B cell (primary cell): ENCODE measurements around the gene ZNF138. TPM values are rescaled to one million over a fixed set of nuclear protein-coding genes. Genes with fewer than 3 reads are reported as not detected.

Source experiments
- ATAC-seq: fragments of 200-7000 bp; cut with Tn5 transposase; one replicate; pipeline ENCODE4 v1.10.0; 2021; ENCODE audit warnings: low read depth, mild to moderate bottlenecking, moderate number of reproducible peaks, moderate library complexity
- CTCF ChIA-PET: fragments of 350-600 bp; sonication (Branson Sonifier 250); formaldehyde crosslinking; loops from one replicate; lab custom pipeline; 2021; ENCODE audit warnings: antibody characterized with exemption, inconsistent platforms; lab: Charles Lee
- POLR2A ChIA-PET: fragments of 350-600 bp; sonication (Branson Sonifier 250); formaldehyde crosslinking; loops from one replicate; lab custom pipeline; 2021; ENCODE audit warnings: antibody characterized with exemption; lab: Charles Lee
- DNase-seq: peaks from one replicate; pipeline ENCODE4 v3.0.0; 2013
- H2AFZ ChIP-seq: 2 replicates; pipeline ENCODE4 v1.6.1; 2012; ENCODE audit warnings: mild to moderate bottlenecking, low read depth, low read length; ENCODE audit not compliant: insufficient read depth, poor library complexity, severe bottlenecking
- H3K27ac ChIP-seq, 2 donors: 1 replicate in 1 of 2; 2 replicates in 1 of 2; pipeline ENCODE4 v1.5.1; 2012 to 2013; ENCODE audit warnings: low read length in 2 of 2, mild to moderate bottlenecking in 2 of 2, moderate library complexity in 1 of 2
- H3K27me3 ChIP-seq, 4 experiments: fragments of 200-600 bp in 1 of 4; sonication (generic) in 1 of 4; replicated peaks in 1 of 4; 1 replicate in 2 of 4; 2 replicates in 2 of 4; pipeline versions ENCODE4 v1.6.1 to v1.7.0; 2013 to 2016; ENCODE audit warnings: low read length in 3 of 4, mild to moderate bottlenecking in 2 of 4, mixed read lengths in 1 of 4, moderate library complexity in 1 of 4; ENCODE audit not compliant: insufficient read depth in 4 of 4, control insufficient read depth in 3 of 4; ENCODE audit errors: control extremely low read depth in 1 of 4
- H3K36me3 ChIP-seq, 2 experiments: replicated peaks in 1 of 2; 1 replicate in 1 of 2; 2 replicates in 1 of 2; pipeline versions ENCODE4 v1.6.1 to v1.7.1; 2013; ENCODE audit warnings: low read length in 1 of 2; ENCODE audit not compliant: insufficient read depth in 2 of 2, control insufficient read depth in 1 of 2; ENCODE audit errors: control extremely low read depth in 1 of 2, extremely low read depth in 1 of 2
- H3K4me1 ChIP-seq, 2 donors: fragments of 200-600 bp in 1 of 2; sonication (generic) in 1 of 2; 1 replicate in 1 of 2; 2 replicates in 1 of 2; pipeline versions ENCODE4 v1.5.1 to v1.6.1; 2013 to 2017; ENCODE audit warnings: low read length in 2 of 2; ENCODE audit not compliant: control insufficient read depth in 2 of 2, insufficient read depth in 2 of 2
- H3K4me2 ChIP-seq: replicated peaks from 2 replicates; pipeline ENCODE3; 2012; ENCODE audit warnings: mild to moderate bottlenecking, low read depth, low read length; ENCODE audit not compliant: poor library complexity, severe bottlenecking
- H3K4me3 ChIP-seq, 5 experiments: fragments of 200-600 bp in 1 of 5; sonication (generic) in 1 of 5; 1 replicate in 3 of 5; 2 replicates in 2 of 5; pipeline versions ENCODE4 v1.5.1 to v1.7.0; 2011 to 2016; ENCODE audit warnings: low read length in 4 of 5, mild to moderate bottlenecking in 4 of 5, low read depth in 2 of 5, control low read depth in 1 of 5, moderate library complexity in 1 of 5; ENCODE audit not compliant: insufficient read depth in 1 of 5; ENCODE audit errors: control extremely low read depth in 1 of 5, extremely low read depth in 1 of 5
- H3K79me2 ChIP-seq: fragments of 200-600 bp; sonication (generic); one replicate; pipeline ENCODE4 v1.6.0; 2016; ENCODE audit warnings: low read length; ENCODE audit not compliant: control insufficient read depth, insufficient read depth
- H3K9ac ChIP-seq: fragments of 200-600 bp; sonication (generic); 2 replicates; pipeline ENCODE4 v1.6.1; 2017; ENCODE audit warnings: mild to moderate bottlenecking, low read length, moderate library complexity
- H3K9me3 ChIP-seq, 3 donors: one replicate each; pipeline versions ENCODE4 v1.6.1 to v1.7.1; 2013; ENCODE audit warnings: low read length in 2 of 3; ENCODE audit not compliant: control insufficient read depth in 2 of 3, insufficient read depth in 1 of 3; ENCODE audit errors: control extremely low read depth in 1 of 3
- H4K20me1 ChIP-seq: 2 replicates; pipeline ENCODE4 v1.6.0; 2012; ENCODE audit warnings: mild to moderate bottlenecking, low read length; ENCODE audit not compliant: insufficient read depth, control insufficient read depth, poor library complexity, severe bottlenecking
- H3K27ac Mint-ChIP-seq: one replicate; pipeline ENCODE4 v1.8.0; 2021; ENCODE audit warnings: mixed read lengths
- H3K27me3 Mint-ChIP-seq: one replicate; pipeline ENCODE4 v1.8.0; 2021; ENCODE audit warnings: mixed read lengths
- H3K4me1 Mint-ChIP-seq: one replicate; pipeline ENCODE4 v1.8.0; 2021; ENCODE audit warnings: mixed read lengths
- H3K4me3 Mint-ChIP-seq: one replicate; pipeline ENCODE4 v1.8.0; 2021; ENCODE audit warnings: mixed read lengths
- H3K9me3 Mint-ChIP-seq: one replicate; pipeline ENCODE4 v1.8.0; 2022; ENCODE audit warnings: mixed read lengths; ENCODE audit not compliant: insufficient read depth
- EZH2 ChIP-seq: IDR thresholded peaks from 2 replicates; pipeline ENCODE4 v1.6.1; 2012; ENCODE audit warnings: borderline replicate concordance, low read depth, mild to moderate bottlenecking, moderate library complexity, low read length; ENCODE audit not compliant: insufficient read depth, poor library complexity, severe bottlenecking
- WGBS: methylation state at CpG from one replicate; pipeline ENCODE4 v1.1.5; 2013; ENCODE audit warnings: missing lambda C conversion rate; ENCODE audit not compliant: insufficient coverage; 5-methylcytosine and 5-hydroxymethylcytosine counted together
- intact Hi-C: fragments of 100-400 bp; cut with micrococcal nuclease; formaldehyde crosslinking; loops from one replicate; pipeline ENCODE4 v1.10.0; 2022
- polyA plus RNA-seq: library from polyadenylated mRNA; depleted of rRNA; stranded (reverse); fragments of >200 nt; gene quantifications from 2 replicates; pipeline ENCODE4 v1.2.3, GENCODE V29; 2012
- total RNA-seq, 2 donors: library from RNA; stranded (reverse); fragments of 120-200 nt in 1 of 2; gene quantifications; 1 replicate in 1 of 2; 2 replicates in 1 of 2; pipeline versions ENCODE4 v1.2.3 to v1.2.4, GENCODE V29; 2013 to 2022
- TF ChIP-seq, protein P1 (sequence below): fragments of 200-600 bp; IDR thresholded peaks from one replicate; pipeline ENCODE4 v1.8.0; 2022; ENCODE audit warnings: antibody characterized with exemption, mild to moderate bottlenecking

ZNF138 gene
- total and polyA plus RNA-seq, 2 donors (not counting 1 experiment from before 2014, with no cell fraction given): 10.1 to 26.6 TPM

DNA sequence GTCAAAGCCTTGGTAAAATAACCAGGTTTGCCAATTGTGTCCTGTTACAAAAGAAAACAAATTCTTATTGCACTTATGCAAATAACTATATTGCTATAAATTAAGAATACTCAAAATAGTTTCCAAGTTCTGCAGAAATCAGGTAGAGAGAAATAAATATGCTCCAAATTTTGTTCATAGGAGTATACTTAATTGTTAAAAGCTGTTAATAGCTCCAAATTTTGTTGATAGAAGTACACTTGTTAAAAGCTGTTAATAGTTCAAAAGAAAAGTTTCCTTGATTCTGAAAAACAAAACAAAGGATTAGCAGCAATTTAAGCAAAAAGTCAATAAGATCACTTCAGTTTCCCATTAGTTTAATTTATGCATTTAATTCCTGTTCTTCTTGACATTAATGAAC, 46.4 kb upstream of the ZNF138 start:
- DNase-seq (peak; percentile 1), ATAC-seq (no peak)
- no peaks in the 10 kb centered on the region for H3K4me1 Mint-ChIP-seq
- H3K4me1 ChIP-seq: no peaks in the 10 kb centered on the region
- TF ChIP-seq EZH2: no peak
- TF ChIP-seq, protein P1, sequence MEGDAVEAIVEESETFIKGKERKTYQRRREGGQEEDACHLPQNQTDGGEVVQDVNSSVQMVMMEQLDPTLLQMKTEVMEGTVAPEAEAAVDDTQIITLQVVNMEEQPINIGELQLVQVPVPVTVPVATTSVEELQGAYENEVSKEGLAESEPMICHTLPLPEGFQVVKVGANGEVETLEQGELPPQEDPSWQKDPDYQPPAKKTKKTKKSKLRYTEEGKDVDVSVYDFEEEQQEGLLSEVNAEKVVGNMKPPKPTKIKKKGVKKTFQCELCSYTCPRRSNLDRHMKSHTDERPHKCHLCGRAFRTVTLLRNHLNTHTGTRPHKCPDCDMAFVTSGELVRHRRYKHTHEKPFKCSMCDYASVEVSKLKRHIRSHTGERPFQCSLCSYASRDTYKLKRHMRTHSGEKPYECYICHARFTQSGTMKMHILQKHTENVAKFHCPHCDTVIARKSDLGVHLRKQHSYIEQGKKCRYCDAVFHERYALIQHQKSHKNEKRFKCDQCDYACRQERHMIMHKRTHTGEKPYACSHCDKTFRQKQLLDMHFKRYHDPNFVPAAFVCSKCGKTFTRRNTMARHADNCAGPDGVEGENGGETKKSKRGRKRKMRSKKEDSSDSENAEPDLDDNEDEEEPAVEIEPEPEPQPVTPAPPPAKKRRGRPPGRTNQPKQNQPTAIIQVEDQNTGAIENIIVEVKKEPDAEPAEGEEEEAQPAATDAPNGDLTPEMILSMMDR: no peak
- no peak overlapping the region for H3K4me2 ChIP-seq
- H3K36me3 ChIP-seq: no peaks in the 10 kb centered on the region
- no peaks in the 10 kb centered on the region for H3K27me3 Mint-ChIP-seq
- H3K4me3 ChIP-seq: no peak overlapping the region
- H3K9ac ChIP-seq: no peak overlapping the region
- no peaks in the 10 kb centered on the region for H3K27me3 ChIP-seq
- no peak overlapping the region for H3K4me3 Mint-ChIP-seq
- H4K20me1 ChIP-seq: no peaks in the 10 kb centered on the region
- no peak overlapping the region for H3K27ac ChIP-seq
- POLR2A ChIA-PET: no interaction called here
- CTCF ChIA-PET: no interaction called here
- H2AFZ ChIP-seq: no peak overlapping the region
- H3K27ac Mint-ChIP-seq: no peak overlapping the region
- H3K9me3 ChIP-seq: peaks cover 0 to 13% (median 12%) of the 10 kb centered on the region in 3 donors
- no peaks in the 10 kb centered on the region for H3K79me2 ChIP-seq
- no peaks in the 10 kb centered on the region for H3K9me3 Mint-ChIP-seq
- intact Hi-C loops: no loop called here

DNA sequence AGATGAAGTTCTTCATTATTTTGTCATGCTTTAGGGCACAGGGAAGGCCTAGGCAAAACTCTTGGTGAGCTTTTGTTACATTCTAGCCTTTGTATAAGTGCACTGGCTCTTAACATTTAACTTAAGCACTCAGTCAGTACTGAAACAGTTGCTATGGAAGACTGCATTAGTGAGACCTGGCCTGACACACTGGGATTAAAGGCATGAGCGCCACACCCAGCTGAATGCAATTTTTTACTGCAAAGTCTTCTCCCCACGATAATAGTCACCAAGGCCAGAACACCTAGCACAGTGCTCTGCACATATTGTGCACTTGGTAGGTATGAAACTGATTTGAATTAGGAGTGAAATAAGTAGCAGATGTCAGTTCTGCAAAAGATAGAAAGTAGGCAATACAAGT, 41.2 kb upstream of the ZNF138 start:
- Histone ChIP-seq H2AFZ (no peak overlapping the region), H3K4me2 (no peak overlapping the region), H3K27ac (no peak overlapping the region), H3K4me3 (no peak overlapping the region), H3K4me1 (no peaks in the 10 kb centered on the region), H3K79me2 (no peaks in the 10 kb centered on the region), H4K20me1 (no peaks in the 10 kb centered on the region), H3K9ac (no peak overlapping the region), H3K36me3 (no peaks in the 10 kb centered on the region), H3K27me3 (no peaks in the 10 kb centered on the region), H3K9me3 (peaks cover 0 to 9% (median 3%) of the 10 kb centered on the region in 3 donors)
- intact Hi-C loops: no loop called here
- Mint-ChIP-seq H3K4me1 (no peaks in the 10 kb centered on the region), H3K27ac (no peak overlapping the region), H3K9me3 (peaks cover 3% of the 10 kb centered on the region), H3K4me3 (no peak overlapping the region), H3K27me3 (no peaks in the 10 kb centered on the region)
- TF ChIP-seq, protein P1: no peak
- no peak for TF ChIP-seq EZH2
- ATAC-seq (no peak), DNase-seq (no peak)
- WGBS: 71% methylated on average over 1 of the region's 2 CpGs
- ChIA-PET POLR2A (no interaction called here), CTCF (no interaction called here)
